Measurements from ENCODE around the gene CRYZL1.

CRYZL1 gene

DNA sequence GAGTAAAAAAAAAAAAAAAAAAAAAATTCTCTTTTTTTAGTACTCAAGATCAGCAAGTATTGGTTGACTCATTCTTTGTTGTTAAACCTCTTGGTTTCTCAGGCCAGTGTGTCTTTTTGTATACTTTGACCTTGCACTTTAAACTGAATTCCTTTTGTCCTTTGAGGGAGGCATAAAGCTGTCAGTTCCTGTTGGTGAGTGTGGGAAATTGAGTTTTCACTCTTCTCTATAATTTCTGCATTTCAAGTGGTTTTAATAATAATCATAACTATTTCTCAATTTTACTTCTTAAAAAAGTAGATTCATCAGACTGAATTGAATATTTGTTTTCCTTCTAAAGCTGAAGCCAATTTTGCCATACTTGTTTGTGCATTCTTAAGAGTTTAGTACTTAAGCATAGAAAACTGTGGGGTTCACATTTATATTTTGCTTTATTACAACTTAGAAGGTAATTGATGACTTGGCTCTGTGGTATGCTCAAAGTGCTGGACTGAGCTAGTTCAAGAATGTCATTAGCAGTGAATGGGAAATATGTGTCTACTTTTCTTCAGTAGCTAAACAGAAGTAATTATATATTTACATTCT is 44.2 kb upstream of the CRYZL1 start:
- no peak for DNase-seq (ENCODE audit: extremely low read depth, insufficient read length)
- TF ChIP-seq, protein P1, sequence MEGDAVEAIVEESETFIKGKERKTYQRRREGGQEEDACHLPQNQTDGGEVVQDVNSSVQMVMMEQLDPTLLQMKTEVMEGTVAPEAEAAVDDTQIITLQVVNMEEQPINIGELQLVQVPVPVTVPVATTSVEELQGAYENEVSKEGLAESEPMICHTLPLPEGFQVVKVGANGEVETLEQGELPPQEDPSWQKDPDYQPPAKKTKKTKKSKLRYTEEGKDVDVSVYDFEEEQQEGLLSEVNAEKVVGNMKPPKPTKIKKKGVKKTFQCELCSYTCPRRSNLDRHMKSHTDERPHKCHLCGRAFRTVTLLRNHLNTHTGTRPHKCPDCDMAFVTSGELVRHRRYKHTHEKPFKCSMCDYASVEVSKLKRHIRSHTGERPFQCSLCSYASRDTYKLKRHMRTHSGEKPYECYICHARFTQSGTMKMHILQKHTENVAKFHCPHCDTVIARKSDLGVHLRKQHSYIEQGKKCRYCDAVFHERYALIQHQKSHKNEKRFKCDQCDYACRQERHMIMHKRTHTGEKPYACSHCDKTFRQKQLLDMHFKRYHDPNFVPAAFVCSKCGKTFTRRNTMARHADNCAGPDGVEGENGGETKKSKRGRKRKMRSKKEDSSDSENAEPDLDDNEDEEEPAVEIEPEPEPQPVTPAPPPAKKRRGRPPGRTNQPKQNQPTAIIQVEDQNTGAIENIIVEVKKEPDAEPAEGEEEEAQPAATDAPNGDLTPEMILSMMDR (IDR thresholded peaks at IDR 0.05; ENCODE audit: insufficient read depth, low read length, poor library complexity, severe bottlenecking) = no peak
- no peak overlapping the region for H3K4me3 ChIP-seq (replicated peaks; ENCODE audit: low read depth, low read length)
- H3K36me3 ChIP-seq (ENCODE audit: control insufficient read depth, insufficient read depth, low read length) = no peaks in the 10 kb centered on the region
- H3K27me3 ChIP-seq (replicated peaks; ENCODE audit: control insufficient read depth, insufficient read depth, low read length) = no peaks in the 10 kb centered on the region

DNA sequence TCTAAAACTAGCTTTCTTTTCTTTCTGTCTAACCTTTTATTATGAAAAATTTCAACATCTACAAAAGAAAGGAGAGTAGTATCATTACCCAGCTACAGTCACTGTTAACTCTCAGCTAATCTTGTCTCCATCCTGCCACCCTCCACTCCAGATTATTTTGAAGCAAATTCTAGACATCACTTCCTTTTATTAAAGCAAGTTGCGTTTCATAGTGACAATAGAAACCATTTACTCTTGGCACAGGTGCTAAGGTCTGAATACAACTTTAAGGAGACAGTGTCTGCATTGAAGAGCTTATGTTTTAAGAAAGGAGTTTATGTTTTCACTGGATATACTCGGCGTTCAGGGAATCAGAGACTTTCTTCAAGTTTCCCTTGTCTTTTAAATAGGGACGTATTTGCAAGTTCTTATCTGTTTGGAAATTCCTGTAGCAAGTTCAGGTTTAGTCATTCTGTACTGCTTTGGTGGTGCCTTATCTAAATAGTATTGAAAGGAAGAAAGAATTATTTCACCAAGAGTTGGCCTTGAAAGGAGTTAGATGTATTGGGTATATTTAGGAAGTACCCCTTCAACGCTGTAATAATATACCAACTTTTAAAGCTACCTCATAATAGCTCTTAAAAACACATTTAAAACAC is 43.5 kb upstream of the CRYZL1 start:
- DNase-seq (ENCODE audit: extremely low read depth, insufficient read length) = no peak
- TF ChIP-seq, protein P1 (IDR thresholded peaks at IDR 0.05; ENCODE audit: insufficient read depth, low read length, poor library complexity, severe bottlenecking) = no peak
- Histone ChIP-seq H3K36me3 (ENCODE audit: control insufficient read depth, insufficient read depth, low read length) (no peaks in the 10 kb centered on the region), H3K27me3 (replicated peaks; ENCODE audit: control insufficient read depth, insufficient read depth, low read length) (no peaks in the 10 kb centered on the region), H3K4me3 (replicated peaks; ENCODE audit: low read depth, low read length) (no peak overlapping the region)

DNA sequence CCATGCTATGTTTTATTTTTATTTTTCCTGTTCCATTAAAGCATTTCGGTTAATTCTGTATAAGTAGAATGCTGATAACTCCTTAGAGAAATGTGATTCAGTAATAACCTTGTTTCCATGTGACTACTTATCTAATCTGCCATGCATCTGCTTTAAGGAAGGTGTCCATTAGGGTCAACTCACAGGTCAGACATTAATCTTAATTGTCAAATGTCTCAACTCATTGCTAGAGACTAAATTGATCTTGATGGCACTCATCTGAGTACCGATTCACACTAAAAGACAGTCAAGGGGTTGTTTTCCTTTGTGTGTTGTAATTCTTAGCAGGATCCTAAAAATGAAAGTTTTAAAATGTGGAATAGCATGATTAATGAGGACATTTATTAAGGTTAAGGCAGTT is 42.5 kb upstream of the CRYZL1 start:
- no peak for DNase-seq (ENCODE audit: extremely low read depth, insufficient read length)
- Histone ChIP-seq H3K27me3 (replicated peaks; ENCODE audit: control insufficient read depth, insufficient read depth, low read length) (no peaks in the 10 kb centered on the region), H3K36me3 (ENCODE audit: control insufficient read depth, insufficient read depth, low read length) (no peaks in the 10 kb centered on the region), H3K4me3 (replicated peaks; ENCODE audit: low read depth, low read length) (no peak overlapping the region)
- TF ChIP-seq, protein P1 (IDR thresholded peaks at IDR 0.05; ENCODE audit: insufficient read depth, low read length, poor library complexity, severe bottlenecking) = no peak

DNA sequence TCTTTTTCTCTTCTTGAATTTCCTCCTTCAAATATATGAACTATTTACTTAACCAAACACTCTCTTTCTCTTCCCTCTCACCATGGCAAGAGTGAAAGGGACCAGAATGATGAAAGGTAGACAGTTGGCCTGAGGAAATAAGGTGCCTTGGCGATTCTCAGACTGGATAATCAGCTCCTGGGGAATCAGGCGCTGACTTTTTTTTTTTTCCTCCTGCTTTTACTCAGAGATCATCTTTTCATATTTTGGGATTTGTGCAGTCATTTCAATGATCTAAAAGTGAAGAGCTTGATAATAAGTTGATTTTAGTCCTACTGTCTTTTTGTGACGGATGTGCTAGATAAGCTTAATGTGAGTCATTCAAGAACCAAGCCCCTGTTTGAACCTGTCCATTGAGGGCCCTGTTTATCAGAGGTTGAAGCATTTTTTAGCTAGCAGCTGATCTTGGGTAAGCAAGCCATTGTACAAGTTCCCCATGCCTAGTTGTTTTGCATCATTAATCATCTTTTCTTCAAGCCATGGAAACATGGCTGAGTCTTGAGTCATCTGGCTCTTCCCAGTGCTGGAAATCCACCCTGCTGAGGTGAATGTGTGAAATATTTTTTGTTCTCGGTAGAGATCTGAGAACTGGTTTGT is 41.6 kb upstream of the CRYZL1 start:
- TF ChIP-seq, protein P1 (IDR thresholded peaks at IDR 0.05; ENCODE audit: insufficient read depth, low read length, poor library complexity, severe bottlenecking) = no peak

DNA sequence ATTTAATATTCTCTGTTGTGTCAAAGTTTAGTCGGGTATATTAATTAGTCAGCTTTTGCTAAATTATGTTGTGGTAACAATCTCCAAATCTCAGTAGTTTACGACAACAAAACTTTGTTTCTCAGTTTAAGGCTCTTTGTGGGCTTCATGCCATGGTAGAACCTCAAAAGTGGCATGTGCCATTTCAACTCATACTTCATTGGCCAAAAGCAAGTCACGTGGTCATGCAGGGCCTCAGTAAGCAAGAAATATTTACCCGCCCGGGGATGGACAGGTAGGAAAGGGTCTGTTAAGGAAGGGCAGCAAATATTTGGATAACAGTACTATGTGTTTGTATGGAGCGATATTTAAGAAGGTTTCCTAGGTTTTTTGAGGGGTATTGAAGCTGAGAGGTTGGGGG is 39.3 kb upstream of the CRYZL1 start:
- Histone ChIP-seq H3K36me3 (ENCODE audit: control insufficient read depth, insufficient read depth, low read length) (no peaks in the 10 kb centered on the region), H3K4me3 (replicated peaks; ENCODE audit: low read depth, low read length) (no peak overlapping the region), H3K27me3 (replicated peaks; ENCODE audit: control insufficient read depth, insufficient read depth, low read length) (no peaks in the 10 kb centered on the region)
- DNase-seq (ENCODE audit: extremely low read depth, insufficient read length) = no peak
- TF ChIP-seq, protein P1 (IDR thresholded peaks at IDR 0.05; ENCODE audit: insufficient read depth, low read length, poor library complexity, severe bottlenecking) = no peak

More for the DNA sequence above, 41.6 kb upstream of the CRYZL1 start:
- H3K27me3 ChIP-seq (replicated peaks; ENCODE audit: control insufficient read depth, insufficient read depth, low read length) = no peaks in the 10 kb centered on the region
- H3K36me3 ChIP-seq (ENCODE audit: control insufficient read depth, insufficient read depth, low read length) = no peaks in the 10 kb centered on the region
- H3K4me3 ChIP-seq (replicated peaks; ENCODE audit: low read depth, low read length) = no peak overlapping the region
- DNase-seq (ENCODE audit: extremely low read depth, insufficient read length) = no peak

Data from GM06990 (cell line).